Stimulated activated naive CD8-positive, alpha-beta T cell treated with anti-CD3 and anti-CD28 coated beads, Interleukin-15, Interleukin-2, amounts not matched to agents 100 U/mL and 50 U/mL, for 24 hours (primary cell): ENCODE data around the gene PTRH1.

Experiments
- ATAC-seq: fragments of 150-1000 bp; cut with Tn5 transposase; one replicate; pipeline ENCODE4 v1.10.0; 2021
- DNase-seq: peaks from one replicate; pipeline ENCODE4 v3.0.0; 2021

The PTRH1 gene

DNA sequence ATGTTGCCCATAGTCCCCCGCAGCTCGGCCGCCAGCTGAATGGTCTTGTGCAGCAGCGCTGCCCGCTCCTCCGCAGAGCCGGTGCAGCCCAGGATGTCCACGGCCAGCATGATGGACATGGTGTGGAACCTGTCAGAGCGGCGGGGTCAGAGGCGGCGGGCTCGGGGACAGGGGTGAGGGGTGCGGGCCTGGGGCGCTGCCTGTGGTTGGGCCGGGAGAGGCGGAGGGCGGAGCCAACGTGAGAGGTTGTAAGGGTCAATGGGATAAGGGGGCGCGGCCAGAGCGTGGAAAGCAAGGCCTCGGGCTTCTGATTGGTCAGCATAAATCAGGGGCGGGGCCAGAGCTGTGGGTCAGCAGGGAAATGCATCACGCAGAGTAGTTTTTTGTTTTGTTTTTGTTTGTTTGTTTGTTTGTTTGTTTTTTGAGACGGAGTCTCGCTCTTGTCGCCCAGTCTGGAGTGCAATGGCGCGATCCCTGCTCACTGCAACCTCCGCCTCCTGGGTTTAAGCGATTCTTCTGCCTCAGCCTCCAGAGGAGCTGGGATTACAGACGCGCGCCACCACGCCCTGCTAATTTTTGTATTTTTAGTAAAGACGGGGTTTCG lies 26.5 kb upstream of the PTRH1 start:
- no peak for DNase-seq
- ATAC-seq = no peak

DNA sequence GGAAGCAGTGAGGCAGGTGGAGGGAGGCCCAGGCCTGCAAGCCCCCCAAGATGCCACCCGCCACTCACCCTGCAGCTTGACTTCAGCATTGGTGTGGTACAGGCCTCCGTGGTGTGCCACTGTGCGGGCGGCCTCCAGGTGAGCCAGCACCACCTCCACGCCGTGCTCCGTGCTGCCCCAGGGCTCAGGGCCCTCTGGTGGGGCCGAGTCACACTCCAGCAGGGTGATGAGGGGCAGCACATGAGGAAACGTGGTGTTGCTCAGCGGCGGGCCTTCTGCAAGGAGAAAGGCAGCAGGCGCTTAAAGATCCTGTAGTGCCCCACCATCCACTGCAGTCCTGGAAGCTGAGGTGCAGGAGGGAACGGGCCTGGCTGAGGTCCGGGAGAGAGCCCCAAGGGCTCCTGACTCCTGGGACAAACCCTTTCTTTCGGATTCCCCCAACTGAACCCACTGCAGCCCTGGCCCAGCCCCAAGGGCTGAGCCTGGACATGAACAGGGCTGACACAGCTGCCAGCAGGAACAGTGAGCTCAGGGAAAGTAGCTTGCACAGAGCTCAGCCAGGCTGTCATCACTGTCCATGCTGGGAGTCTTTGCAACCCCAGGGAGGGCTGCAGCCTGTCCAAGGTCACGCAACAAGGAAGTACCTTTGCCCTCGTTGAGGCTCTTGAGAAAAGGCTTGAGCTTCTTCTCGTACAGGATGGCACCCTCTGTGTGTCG lies 24.3 kb upstream of the PTRH1 start:
- DNase-seq = no peak
- no peak for ATAC-seq

DNA sequence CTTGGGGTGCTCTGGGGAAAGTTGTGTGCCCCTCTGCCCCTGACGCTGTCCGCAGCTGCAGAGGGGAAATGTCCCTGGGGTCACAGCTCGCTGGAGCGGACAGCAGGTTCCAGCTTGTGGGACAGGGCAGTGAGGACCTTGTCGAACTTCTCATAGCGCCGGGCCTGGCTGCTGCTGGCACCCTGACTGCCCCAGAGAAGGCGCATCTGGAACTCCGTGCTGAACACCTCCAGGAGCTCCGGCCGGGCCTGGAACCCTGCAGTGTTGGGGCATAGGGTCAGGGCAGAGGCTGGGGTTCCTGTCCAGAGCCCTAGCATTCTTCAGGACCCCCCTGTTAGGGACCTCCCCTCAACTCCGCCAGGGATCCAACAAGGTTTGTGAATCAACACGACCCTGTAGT lies 23.2 kb upstream of the PTRH1 start:
- ATAC-seq (no peak), DNase-seq (no peak)

DNA sequence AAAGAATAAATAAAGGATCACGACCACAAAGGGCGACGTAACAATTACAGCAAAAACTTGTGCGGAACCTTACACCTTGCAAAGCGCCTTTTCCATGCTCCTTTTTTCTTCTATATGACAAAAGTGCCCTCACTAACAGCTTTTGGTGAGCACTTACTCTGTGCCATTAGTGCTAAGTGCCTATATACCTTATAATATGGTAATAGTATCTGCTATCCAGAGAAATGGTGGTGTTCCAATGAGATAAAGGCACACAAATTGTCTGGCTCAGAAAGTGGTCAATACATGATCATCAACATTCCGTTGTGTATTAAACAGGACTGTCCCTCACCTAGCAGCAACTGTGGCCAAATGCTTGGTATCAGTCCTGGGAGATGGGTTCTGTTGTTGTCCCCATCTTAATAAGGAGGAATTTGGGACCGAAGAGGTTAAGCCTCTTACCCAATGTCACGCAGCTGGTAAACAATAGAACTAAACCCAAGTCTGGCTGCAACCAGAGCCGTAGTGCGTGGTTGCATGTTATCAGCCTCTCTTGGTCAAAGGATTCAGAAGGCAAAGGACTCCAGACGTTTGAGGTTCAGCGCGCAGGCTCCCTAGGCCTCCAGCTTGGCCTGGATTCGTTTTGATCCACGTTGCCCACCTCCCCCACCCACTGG lies 20.2 kb upstream of the PTRH1 start:
- ATAC-seq (no peak), DNase-seq (no peak)

DNA sequence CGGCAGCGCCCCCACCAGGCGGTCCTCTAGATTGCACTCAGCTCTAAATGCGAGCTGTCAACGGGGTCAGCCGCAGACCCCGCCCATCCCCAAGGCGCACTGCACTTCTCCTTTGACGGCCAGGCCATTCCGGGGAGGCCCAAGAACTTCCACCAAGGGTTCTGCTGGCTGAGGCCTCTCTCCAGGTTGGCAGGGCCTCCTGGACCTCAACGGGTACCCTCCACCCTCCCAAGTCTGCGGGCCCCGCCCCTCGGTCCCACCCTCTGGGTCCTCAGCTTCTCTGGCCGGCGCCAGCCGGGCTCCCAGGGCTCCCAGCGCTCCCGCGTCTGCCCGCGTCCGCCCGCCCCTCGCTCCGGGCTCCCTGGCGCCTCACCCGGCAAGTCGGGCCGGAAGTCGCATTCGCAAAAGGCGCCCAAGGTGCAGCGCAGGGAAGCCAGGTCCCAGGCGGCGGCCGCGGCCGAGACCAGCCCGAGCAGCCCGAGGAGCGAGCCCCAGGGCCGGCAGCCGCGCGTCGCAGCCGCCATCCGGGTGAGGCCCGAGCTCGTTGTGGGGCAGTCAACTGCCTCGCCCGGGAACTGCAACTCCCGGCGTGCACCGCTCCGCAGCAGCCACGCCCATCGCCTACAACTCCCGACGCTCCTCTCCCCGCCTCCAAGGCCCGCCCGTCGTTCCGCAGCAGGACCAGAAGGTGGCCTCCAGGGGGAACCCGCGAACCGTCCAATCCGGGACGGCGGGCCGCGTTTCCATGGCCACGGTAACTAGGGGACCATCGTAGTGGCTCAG lies 19.5 kb upstream of the PTRH1 start, which contains the start of gene TOR2A:
Gene TOR2A (minus strand): TSS at position 548 of the 783 bp plus-strand sequence. CDS start 24 bp downstream, at position 524.
- ATAC-seq (peak; percentile 95), DNase-seq (peak; percentile 99)

DNA sequence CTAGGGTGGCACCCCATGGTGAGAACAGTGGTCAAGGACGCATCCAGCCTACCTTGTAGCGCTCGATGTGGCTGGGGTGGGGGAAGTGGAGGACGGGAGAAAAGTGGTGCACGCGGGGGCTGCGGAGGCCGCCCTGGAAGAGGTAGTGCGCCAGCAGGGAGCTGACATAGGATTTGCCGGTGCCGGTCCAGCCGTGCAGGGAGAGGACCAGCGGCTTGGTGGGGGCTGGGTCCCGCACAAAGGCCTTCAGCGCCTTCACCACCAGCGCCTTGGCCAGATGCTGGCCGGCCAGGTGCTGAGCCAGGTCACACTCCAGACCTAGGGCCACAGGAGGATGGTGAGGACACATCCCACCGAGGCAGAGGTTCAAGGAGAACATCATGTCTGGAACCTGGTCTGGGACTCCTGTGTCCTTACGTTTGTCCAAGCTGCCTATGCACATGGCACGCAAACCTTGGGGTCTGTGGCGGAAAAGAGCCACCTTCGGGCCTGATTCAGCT lies 18.8 kb upstream of the PTRH1 start:
- ATAC-seq (no peak), DNase-seq (no peak)

GRCh38 chr9:127733614-127734013 lies 18.2 kb upstream of the PTRH1 start:
- ATAC-seq (no peak), DNase-seq (no peak)

- DNase-seq (no peak), ATAC-seq (no peak)
These were observed 17.0 kb upstream of the PTRH1 start for GRCh38 chr9:127732444-127732843.

DNA sequence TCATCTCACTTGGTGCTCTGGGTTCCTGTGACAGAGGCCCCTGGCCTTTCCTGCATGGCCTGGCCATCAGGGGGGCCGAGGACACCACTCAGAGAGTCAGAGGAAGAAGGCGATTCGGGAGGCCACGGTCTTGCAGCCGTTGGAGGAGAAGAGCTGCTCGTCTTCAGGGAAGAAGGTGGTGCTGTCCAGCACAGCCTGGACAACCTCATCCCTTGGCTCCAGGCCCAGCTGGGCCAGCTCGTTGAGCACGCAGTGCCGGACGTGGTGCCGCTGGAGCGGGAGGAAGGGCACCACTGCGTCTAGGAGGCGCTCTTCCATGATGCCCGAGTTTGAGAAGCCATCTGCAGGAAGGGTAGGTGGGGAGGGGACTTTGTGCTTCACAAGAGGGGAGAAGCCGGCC lies 16.5 kb upstream of the PTRH1 start:
- DNase-seq (no peak), ATAC-seq (no peak)

- no peak for ATAC-seq
These were observed 15.4 kb upstream of the PTRH1 start for GRCh38 chr9:127730799-127731410.

GRCh38 chr9:127730262-127730661 lies 14.8 kb upstream of the PTRH1 start:
- ATAC-seq = no peak
- no peak for DNase-seq

More at GRCh38 chr9:127730799-127731410, 15.4 kb upstream of the PTRH1 start:
- DNase-seq = no peak

DNA sequence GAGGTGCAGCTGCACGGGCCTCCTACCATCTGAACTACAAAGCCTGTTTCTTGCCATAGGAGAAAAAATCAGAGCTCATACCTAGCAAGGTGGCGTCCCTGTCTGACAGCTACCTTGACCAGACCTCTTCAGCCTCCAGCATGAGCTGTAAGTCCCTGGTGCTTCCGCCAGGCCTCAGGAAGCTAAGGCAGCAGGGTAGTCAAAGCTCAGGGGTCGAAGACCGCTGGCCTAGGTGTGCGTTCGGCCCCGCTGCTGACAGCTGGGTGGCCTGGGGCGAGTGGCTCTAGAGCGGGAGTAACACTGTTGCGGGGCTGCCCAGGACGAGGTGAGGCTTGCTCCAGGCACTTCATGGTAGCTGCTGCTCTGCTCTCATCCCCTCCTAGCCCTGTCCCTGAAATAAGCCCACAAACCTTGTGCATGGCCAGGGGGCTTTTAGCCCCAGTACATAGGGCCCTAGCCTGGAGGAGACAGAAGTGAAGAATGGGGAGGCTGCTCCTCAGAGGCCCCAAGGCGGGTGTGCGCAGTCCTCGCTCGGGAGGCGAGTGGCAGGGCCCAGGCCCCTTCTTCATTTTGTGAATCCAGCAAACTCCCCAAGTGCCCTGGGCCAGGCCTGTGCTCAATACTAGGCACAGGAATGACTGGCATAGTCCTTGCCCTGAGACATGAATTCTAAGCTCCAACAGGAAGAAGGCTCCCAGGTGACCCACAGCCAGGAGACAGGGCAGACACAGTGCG lies 14.2 kb upstream of the PTRH1 start:
- DNase-seq = no peak
- ATAC-seq = no peak

DNA sequence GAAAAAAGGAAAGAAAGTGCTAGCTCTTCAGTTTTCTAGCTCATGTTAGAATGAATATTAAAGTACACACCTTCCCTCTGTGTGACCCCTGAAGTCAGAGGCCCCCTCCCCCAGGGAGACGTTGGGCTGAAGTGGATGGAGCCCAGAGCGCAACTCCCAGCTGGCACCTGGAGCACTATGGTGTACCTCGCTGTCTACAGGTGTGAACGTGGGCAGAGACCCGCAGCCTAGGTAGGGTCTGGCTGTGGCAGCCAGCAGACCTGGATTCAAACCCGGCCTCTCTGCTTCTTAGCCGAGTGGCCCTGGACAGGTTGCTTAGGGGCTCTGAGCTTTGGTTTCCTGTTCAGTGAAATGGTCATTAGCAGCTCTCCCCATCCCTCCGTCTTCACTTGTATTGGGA lies 13.3 kb upstream of the PTRH1 start:
- ATAC-seq = no peak
- no peak for DNase-seq

DNA sequence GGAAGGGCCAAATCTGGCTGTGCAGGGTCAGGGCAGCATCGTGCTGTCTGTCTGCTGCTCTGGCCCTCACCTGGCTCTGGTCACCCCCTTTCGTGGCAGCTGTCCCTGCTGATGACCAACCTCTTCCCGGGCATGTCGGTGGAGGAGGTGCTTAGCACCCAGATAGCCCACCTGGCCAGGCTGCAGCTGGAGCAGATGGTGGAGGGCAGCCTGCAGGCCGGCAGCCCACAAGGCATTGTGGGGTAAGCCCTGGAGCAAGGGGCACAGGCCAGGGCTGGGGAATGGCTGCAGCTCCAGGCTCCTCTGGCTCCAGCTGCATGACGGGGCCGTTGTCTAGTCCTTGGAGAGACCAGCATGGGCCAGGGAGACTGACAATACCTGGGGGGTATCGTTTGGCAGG lies 11.4 kb upstream of the PTRH1 start:
- DNase-seq = no peak
- ATAC-seq = no peak

DNA sequence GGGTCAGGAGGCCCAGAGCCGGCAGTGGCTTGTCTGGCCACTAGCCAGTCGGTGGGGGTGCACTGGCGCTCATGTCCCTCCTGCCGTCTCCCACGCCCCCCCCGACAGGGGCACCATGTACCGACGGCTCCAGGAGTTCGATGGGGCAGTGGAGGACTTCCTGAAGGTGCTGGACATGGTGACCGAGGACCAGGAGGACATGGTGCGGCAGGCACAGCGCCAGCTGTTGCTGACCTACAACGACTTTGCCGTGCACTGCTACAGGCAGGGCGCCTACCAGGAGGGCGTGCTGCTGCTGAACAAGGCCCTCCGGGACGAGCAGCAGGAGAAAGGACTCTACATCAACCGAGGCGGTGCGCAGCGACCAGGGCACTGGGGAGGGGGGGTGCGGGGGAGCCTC lies 8.5 kb upstream of the PTRH1 start:
- ATAC-seq = no peak
- DNase-seq = no peak

DNA sequence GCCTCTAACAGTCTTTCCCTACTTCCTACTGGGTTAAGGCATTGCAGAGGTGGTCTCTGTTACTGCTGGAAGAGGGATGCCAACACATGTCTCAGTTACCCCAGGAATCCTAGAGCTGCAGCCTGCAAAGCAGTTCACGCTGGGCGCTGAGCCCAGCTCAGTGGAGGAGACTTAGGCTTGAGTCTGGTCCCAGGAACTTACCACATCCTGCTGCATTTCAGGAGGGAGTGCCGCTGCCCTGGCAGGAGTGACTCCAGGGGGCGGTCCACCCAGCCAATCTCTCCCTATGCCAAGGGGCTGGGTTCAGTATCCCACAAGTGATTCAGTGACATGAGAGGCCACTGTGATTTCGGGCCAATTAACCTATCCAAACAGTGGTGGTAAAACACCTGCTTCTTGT lies 8.0 kb upstream of the PTRH1 start:
- ATAC-seq = no peak
- DNase-seq = no peak

- DNase-seq (no peak), ATAC-seq (no peak)
These were observed 7.5 kb upstream of the PTRH1 start for GRCh38 chr9:127723013-127723412.

DNA sequence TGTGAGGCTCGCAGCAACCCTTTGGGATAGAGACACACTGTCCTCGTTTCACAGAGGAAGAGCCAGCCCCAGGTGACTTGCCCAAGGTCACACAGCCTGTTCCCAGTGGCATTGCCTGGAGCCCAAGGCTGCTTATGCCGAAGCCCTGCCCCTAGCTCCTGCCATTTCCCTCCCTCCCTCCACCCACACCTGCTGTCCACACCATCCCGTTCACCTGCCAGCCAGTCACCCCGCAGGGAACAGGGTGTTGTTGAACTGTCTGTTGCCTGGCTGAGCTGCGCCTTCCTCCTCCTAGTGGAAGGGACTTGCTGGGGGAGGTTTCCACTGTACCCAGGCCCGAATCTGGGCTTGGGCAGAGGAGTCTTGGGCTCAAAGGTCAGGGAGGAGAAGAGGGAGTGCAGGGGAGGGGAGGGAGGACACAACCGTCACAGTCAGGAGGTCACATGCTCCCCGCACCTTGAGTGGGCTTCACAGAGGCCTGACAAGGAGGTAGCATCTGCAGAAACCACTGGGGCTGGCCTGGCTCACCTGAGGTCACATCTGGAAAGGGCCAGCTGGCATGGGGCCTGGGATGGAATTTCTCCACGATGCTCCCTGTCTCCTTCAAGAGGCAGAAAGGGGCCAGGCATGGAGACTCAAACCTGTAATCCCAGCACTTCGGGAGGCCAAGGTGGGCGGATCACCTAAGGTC lies 6.7 kb upstream of the PTRH1 start:
- DNase-seq (no peak), ATAC-seq (no peak)

GRCh38 chr9:127721391-127721821 lies 5.9 kb upstream of the PTRH1 start:
- DNase-seq (no peak), ATAC-seq (no peak)

- DNase-seq (no peak), ATAC-seq (no peak)
These were observed 5.4 kb upstream of the PTRH1 start for GRCh38 chr9:127720865-127721227.
